IMR-90 (cell line): ENCODE measurements around the gene RAPGEFL1. TPM values are rescaled to one million over a fixed set of nuclear protein-coding genes. Genes with fewer than 3 reads are reported as not detected.
A peak's percentile ranks its signal among the peaks of the same experiment; 100 is the strongest.

ENCODE experiments used
- ATAC-seq: fragments of 200-7000 bp; cut with Tn5 transposase; 2 replicates; pipeline ENCODE4 v1.9.1; 2020; ENCODE audit warnings: low read depth, mild to moderate bottlenecking, moderate library complexity
- BruUV-seq: library from RNA; stranded (reverse); fragments of 400-500 nt; replicated peaks from 2 replicates; lab custom pipeline; 2021; lab: Mats Ljungman, UMichigan
- CTCF ChIA-PET: fragments of 300-600 bp; formaldehyde crosslinking; extraction: SDS; loops from one replicate; lab custom pipeline; 2021; ENCODE audit warnings: antibody characterized with exemption; lab: Yijun Ruan, JAX
- POLR2A ChIA-PET: fragments of 300-600 bp; sonication (Branson Sonifier 250); formaldehyde crosslinking; loops from one replicate; lab custom pipeline; 2022; ENCODE audit warnings: antibody characterized with exemption; ENCODE audit not compliant: unreplicated experiment; lab: Charles Lee
- DNase-seq: peaks from one replicate; pipeline ENCODE4 v3.0.0; 2013
- H2AFZ ChIP-seq: replicated peaks from 2 replicates; pipeline ENCODE3; 2013; ENCODE audit warnings: low read length, mild to moderate bottlenecking; ENCODE audit not compliant: poor library complexity
- H2AK5ac ChIP-seq: 2 replicates; pipeline ENCODE4 v1.6.1; 2013; ENCODE audit warnings: low read depth, low read length, inconsistent platforms
- H2AK9ac ChIP-seq: replicated peaks from 2 replicates; pipeline ENCODE3; 2013; ENCODE audit warnings: mild to moderate bottlenecking, low read depth, low read length, moderate library complexity; ENCODE audit not compliant: poor library complexity
- H2BK120ac ChIP-seq: 2 replicates; pipeline ENCODE4 v1.6.1; 2013; ENCODE audit warnings: low read depth, low read length, inconsistent platforms
- H2BK15ac ChIP-seq: 3 replicates; pipeline ENCODE4 v1.6.1; 2013; ENCODE audit warnings: low read depth, low read length, inconsistent platforms
- H2BK20ac ChIP-seq: 2 replicates; pipeline ENCODE4 v1.6.1; 2013; ENCODE audit warnings: low read depth, mild to moderate bottlenecking, inconsistent platforms, low read length, moderate library complexity
- H2BK5ac ChIP-seq: 2 replicates; pipeline ENCODE4 v1.6.1; 2013; ENCODE audit warnings: mild to moderate bottlenecking, low read depth, low read length, inconsistent platforms; ENCODE audit not compliant: poor library complexity, severe bottlenecking
- H3K14ac ChIP-seq: replicated peaks from 2 replicates; pipeline ENCODE4 v1.6.1; 2013; ENCODE audit warnings: low read depth, low read length, inconsistent platforms
- H3K18ac ChIP-seq: 2 replicates; pipeline ENCODE4 v1.6.1; 2013; ENCODE audit warnings: low read depth, low read length, control low read depth
- H3K23ac ChIP-seq: 2 replicates; pipeline ENCODE4 v1.6.1; 2013; ENCODE audit warnings: low read depth, low read length, inconsistent platforms
- H3K27ac ChIP-seq: 2 replicates; pipeline ENCODE4 v1.5.1; 2013; ENCODE audit warnings: mild to moderate bottlenecking, control low read depth, low read length; ENCODE audit not compliant: insufficient read depth
- H3K27me3 ChIP-seq: 2 replicates; pipeline ENCODE4 v1.6.1; 2013; ENCODE audit warnings: low read length; ENCODE audit not compliant: control insufficient read depth, insufficient read depth
- H3K36me3 ChIP-seq: 2 replicates; pipeline ENCODE4 v1.6.1; 2013; ENCODE audit warnings: low read length, mixed read lengths; ENCODE audit not compliant: control insufficient read depth, insufficient read depth
- H3K4ac ChIP-seq: 2 replicates; pipeline ENCODE4 v1.6.1; 2013; ENCODE audit warnings: low read depth, low read length, inconsistent platforms
- H3K4me1 ChIP-seq: 2 replicates; pipeline ENCODE4 v1.6.1; 2013; ENCODE audit warnings: low read length, mixed read lengths; ENCODE audit not compliant: control insufficient read depth, insufficient read depth
- H3K4me2 ChIP-seq: 2 replicates; pipeline ENCODE4 v1.6.1; 2013; ENCODE audit warnings: low read depth, mild to moderate bottlenecking, control low read depth, low read length, moderate library complexity
- H3K4me3 ChIP-seq: 2 replicates; pipeline ENCODE4 v1.5.1; 2013; ENCODE audit warnings: low read depth, mild to moderate bottlenecking, control low read depth, low read length, moderate library complexity; ENCODE audit not compliant: insufficient read depth
- H3K56ac ChIP-seq: 2 replicates; pipeline ENCODE4 v1.6.1; 2013; ENCODE audit warnings: low read length, inconsistent platforms; ENCODE audit not compliant: insufficient read depth; ENCODE audit errors: extremely low read depth
- H3K79me1 ChIP-seq, 2 experiments: 2 replicates each; pipeline ENCODE4 v1.6.1; 2013; ENCODE audit warnings: low read length in 2 of 2, inconsistent platforms in 1 of 2, low read depth in 1 of 2
- H3K9ac ChIP-seq: 2 replicates; pipeline ENCODE4 v1.6.1; 2013; ENCODE audit warnings: low read depth, low read length, control low read depth
- H3K9me1 ChIP-seq: 2 replicates; pipeline ENCODE4 v1.6.1; 2013; ENCODE audit warnings: low read length, inconsistent platforms; ENCODE audit not compliant: insufficient read depth
- H3K9me3 ChIP-seq: 2 replicates; pipeline ENCODE4 v1.6.1; 2013; ENCODE audit warnings: low read length; ENCODE audit not compliant: control insufficient read depth, insufficient read depth
- H4K20me1 ChIP-seq: 2 replicates; pipeline ENCODE4 v1.6.1; 2013; ENCODE audit warnings: low read length, inconsistent platforms; ENCODE audit not compliant: insufficient read depth
- H4K5ac ChIP-seq: 2 replicates; pipeline ENCODE4 v1.6.1; 2013; ENCODE audit warnings: mild to moderate bottlenecking, low read depth, low read length, control low read depth
- H4K8ac ChIP-seq, 2 experiments: 2 replicates each; pipeline ENCODE4 v1.6.1; 2013; ENCODE audit warnings: low read depth in 2 of 2, low read length in 2 of 2, control low read depth in 1 of 2, inconsistent platforms in 1 of 2
- H4K91ac ChIP-seq: 2 replicates; pipeline ENCODE4 v1.6.1; 2013; ENCODE audit warnings: low read depth, low read length, inconsistent platforms; ENCODE audit not compliant: insufficient read depth
- BHLHE40 ChIP-seq: fragments of 150-350 bp; IDR thresholded peaks from 2 replicates; pipeline ENCODE4 v1.6.1; 2016; ENCODE audit warnings: mild to moderate bottlenecking, low read depth, low read length
- CEBPB ChIP-seq: IDR thresholded peaks from 2 replicates; pipeline ENCODE4 v1.6.1; 2012; ENCODE audit warnings: low read depth, low read length, improper control_type of control experiment
- CHD1 ChIP-seq: IDR thresholded peaks from 2 replicates; pipeline ENCODE4 v1.6.1; 2012; ENCODE audit warnings: low read depth, low read length, improper control_type of control experiment
- FOS ChIP-seq: fragments of 150-350 bp; IDR thresholded peaks from 2 replicates; pipeline ENCODE4 v1.6.1; 2016; ENCODE audit warnings: low read depth, low read length
- MAFK ChIP-seq: IDR thresholded peaks from 2 replicates; pipeline ENCODE4 v1.6.1; 2012; ENCODE audit warnings: low read depth, low read length, improper control_type of control experiment
- MAZ ChIP-seq: IDR thresholded peaks from 2 replicates; pipeline ENCODE4 v1.6.1; 2012; ENCODE audit warnings: low read depth, mild to moderate bottlenecking, low read length, improper control_type of control experiment, moderate library complexity, borderline replicate concordance
- MXI1 ChIP-seq: IDR thresholded peaks from 2 replicates; pipeline ENCODE4 v1.6.1; 2012; ENCODE audit warnings: low read depth, mild to moderate bottlenecking, low read length, moderate library complexity, borderline replicate concordance
- NFE2L2 ChIP-seq: fragments of 150-350 bp; IDR thresholded peaks from 2 replicates; pipeline ENCODE4 v1.6.1; 2016; ENCODE audit warnings: low read depth, mild to moderate bottlenecking, low read length
- POLR2A ChIP-seq: IDR thresholded peaks from 2 replicates; pipeline ENCODE4 v1.6.1; 2012; ENCODE audit warnings: mild to moderate bottlenecking, low read depth, low read length
- RAD21 ChIP-seq: IDR thresholded peaks from 2 replicates; pipeline ENCODE4 v1.6.1; 2012; ENCODE audit warnings: low read length, improper control_type of control experiment
- RCOR1 ChIP-seq: IDR thresholded peaks from 2 replicates; pipeline ENCODE4 v1.6.1; 2012; ENCODE audit warnings: mild to moderate bottlenecking, low read length, improper control_type of control experiment; ENCODE audit not compliant: insufficient replicate concordance
- RFX5 ChIP-seq: IDR thresholded peaks from 2 replicates; pipeline ENCODE4 v1.8.0; 2012; ENCODE audit warnings: low read depth, mild to moderate bottlenecking, low read length, moderate library complexity
- SMC3 ChIP-seq: fragments of 150-350 bp; IDR thresholded peaks from 2 replicates; pipeline ENCODE4 v1.6.1; 2016; ENCODE audit warnings: low read depth, mild to moderate bottlenecking, antibody characterized with exemption, low read length, moderate library complexity
- WGBS, 2 experiments: methylation state at CpG; one replicate each; pipeline versions ENCODE4 v1.1.5 to v1.1.7; 2013; ENCODE audit warnings: missing lambda C conversion rate in 2 of 2; ENCODE audit not compliant: insufficient read length in 1 of 2; ENCODE audit errors: extremely low coverage in 2 of 2; 5-methylcytosine and 5-hydroxymethylcytosine counted together
- dilution Hi-C: fragments of 300-500 bp; cut with HindIII; formaldehyde crosslinking; loops from one replicate; pipeline ENCODE4 v1.14.3; 2018; ENCODE audit warnings: low sequenced_read_pairs; ENCODE audit not compliant: unreplicated experiment
- in situ Hi-C: fragments of 300-500 bp; cut with MboI; formaldehyde crosslinking; loops from 3 replicates; pipeline ENCODE4 v1.14.3; 2019; ENCODE audit warnings: low sequenced_read_pairs, inconsistent platforms, mixed read lengths
- intact Hi-C: fragments of 100-400 bp; cut with micrococcal nuclease; formaldehyde crosslinking; loops from 2 replicates; pipeline ENCODE4 v1.10.0; 2022
- polyA plus RNA-seq, 3 experiments: library from polyadenylated mRNA; depleted of rRNA; stranded (reverse); fragments of >200 nt; gene quantifications; 2 replicates each; pipeline ENCODE4 v1.2.3, GENCODE V29; 2012; ENCODE audit warnings: low replicate concordance in 1 of 3
- total RNA-seq: library from RNA; depleted of rRNA; stranded (reverse); fragments of >200 nt; gene quantifications from 2 replicates; pipeline ENCODE4 v1.2.3, GENCODE V29; 2012
- TF ChIP-seq, protein P1 (sequence below): fragments of 150-350 bp; IDR thresholded peaks from 2 replicates; pipeline ENCODE4 v1.6.1; 2016; ENCODE audit warnings: low read depth, mild to moderate bottlenecking, low read length, moderate library complexity, borderline replicate concordance
- TF ChIP-seq, protein P2 (sequence below): conservative IDR thresholded peaks from 2 replicates; pipeline ENCODE4 v1.5.1; 2012; ENCODE audit warnings: mild to moderate bottlenecking, low read depth, low read length, improper control_type of control experiment

RAPGEFL1 gene
- total and polyA plus RNA-seq, 2 of the 4 experiments (the other 2 are of a cell fraction): 0.54 to 5.6 TPM

DNA sequence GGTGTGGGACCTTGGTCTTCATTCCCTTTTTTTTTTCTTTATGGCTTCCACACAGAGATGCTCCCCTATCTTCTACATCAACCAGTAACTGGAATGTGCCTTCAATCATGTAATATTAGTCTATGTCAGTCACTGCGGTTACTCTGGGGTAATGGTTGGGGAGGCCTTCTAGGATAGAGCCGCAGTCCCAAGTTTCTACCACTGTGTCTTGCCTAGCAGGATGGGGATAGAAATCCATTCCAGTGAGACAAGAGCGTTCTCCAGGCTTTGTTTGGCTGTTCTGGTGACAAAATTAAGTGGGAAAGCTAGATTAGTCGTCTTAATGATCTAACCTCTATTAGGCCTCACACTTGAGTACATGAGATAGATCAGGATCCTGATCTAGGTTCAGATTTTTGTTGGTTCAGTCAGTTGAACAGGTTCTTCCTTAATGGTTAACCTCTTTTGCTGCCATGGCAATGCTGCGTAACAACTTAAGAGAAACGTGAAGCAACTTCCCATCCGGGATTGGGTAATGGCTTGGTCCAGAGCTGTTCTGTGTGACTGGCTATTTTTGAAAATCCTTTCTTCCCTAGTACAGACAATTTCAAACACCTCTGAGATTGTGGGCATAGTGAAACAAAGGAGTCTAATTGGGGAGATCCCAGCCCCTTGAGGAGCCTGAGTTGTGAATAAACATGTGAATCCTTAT, 46.8 kb upstream of the RAPGEFL1 start:
- peak overlapping the region; percentile 23; the same call in 1 of the 2 replicates for H3K23ac ChIP-seq
- peaks cover 8% of the 10 kb centered on the region; the same call in 1 of the 2 replicates for H3K9me1 ChIP-seq
- BruUV-seq: no TSS peak
- no peaks in the 10 kb centered on the region for H3K27me3 ChIP-seq
- H3K4me1 ChIP-seq: no peaks in the 10 kb centered on the region
- no peak overlapping the region for H3K18ac ChIP-seq
- in situ Hi-C loops (no loop called here), dilution Hi-C loops (no loop called here), intact Hi-C loops (no loop called here)
- H3K4me3 ChIP-seq: no peak overlapping the region
- H4K91ac ChIP-seq: no peak overlapping the region
- no peak overlapping the region for H2AK9ac ChIP-seq
- no peak overlapping the region for H2AFZ ChIP-seq
- no peak overlapping the region for H2AK5ac ChIP-seq
- DNase-seq: no peak
- WGBS, 2 experiments: 100% methylated on average over 1 of the region's 7 CpGs; no CpG with 5 or more reads in 1 of the 2 experiments
- peaks cover 33 to 71% of the 10 kb centered on the region in 2 experiments for H3K79me1 ChIP-seq
- H4K5ac ChIP-seq: peak overlapping the region; percentile 50; the same call in 1 of the 2 replicates
- no peak overlapping the region for H2BK5ac ChIP-seq
- H3K9ac ChIP-seq: no peak overlapping the region
- ATAC-seq: no peak
- H3K9me3 ChIP-seq: no peaks in the 10 kb centered on the region
- peaks cover 69% of the 10 kb centered on the region for H3K36me3 ChIP-seq
- no peak for TF ChIP-seq NFE2L2
- TF ChIP-seq MXI1: no peak
- no peak for TF ChIP-seq RCOR1
- no peak for TF ChIP-seq MAFK
- no peak for TF ChIP-seq RAD21
- TF ChIP-seq, protein P1, sequence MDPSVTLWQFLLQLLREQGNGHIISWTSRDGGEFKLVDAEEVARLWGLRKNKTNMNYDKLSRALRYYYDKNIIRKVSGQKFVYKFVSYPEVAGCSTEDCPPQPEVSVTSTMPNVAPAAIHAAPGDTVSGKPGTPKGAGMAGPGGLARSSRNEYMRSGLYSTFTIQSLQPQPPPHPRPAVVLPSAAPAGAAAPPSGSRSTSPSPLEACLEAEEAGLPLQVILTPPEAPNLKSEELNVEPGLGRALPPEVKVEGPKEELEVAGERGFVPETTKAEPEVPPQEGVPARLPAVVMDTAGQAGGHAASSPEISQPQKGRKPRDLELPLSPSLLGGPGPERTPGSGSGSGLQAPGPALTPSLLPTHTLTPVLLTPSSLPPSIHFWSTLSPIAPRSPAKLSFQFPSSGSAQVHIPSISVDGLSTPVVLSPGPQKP: no peak
- TF ChIP-seq SMC3: no peak
- no peak for TF ChIP-seq BHLHE40
- TF ChIP-seq, protein P2, sequence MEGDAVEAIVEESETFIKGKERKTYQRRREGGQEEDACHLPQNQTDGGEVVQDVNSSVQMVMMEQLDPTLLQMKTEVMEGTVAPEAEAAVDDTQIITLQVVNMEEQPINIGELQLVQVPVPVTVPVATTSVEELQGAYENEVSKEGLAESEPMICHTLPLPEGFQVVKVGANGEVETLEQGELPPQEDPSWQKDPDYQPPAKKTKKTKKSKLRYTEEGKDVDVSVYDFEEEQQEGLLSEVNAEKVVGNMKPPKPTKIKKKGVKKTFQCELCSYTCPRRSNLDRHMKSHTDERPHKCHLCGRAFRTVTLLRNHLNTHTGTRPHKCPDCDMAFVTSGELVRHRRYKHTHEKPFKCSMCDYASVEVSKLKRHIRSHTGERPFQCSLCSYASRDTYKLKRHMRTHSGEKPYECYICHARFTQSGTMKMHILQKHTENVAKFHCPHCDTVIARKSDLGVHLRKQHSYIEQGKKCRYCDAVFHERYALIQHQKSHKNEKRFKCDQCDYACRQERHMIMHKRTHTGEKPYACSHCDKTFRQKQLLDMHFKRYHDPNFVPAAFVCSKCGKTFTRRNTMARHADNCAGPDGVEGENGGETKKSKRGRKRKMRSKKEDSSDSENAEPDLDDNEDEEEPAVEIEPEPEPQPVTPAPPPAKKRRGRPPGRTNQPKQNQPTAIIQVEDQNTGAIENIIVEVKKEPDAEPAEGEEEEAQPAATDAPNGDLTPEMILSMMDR: no peak
- no peak for TF ChIP-seq POLR2A
- TF ChIP-seq FOS: no peak
- TF ChIP-seq RFX5: no peak
- no peak for TF ChIP-seq CEBPB
- TF ChIP-seq CHD1: no peak
- TF ChIP-seq MAZ: no peak
- no peak overlapping the region for H3K4ac ChIP-seq
- peaks cover 27% of the 10 kb centered on the region; the same call in 1 of the 2 replicates for H4K20me1 ChIP-seq
- POLR2A ChIA-PET: no interaction called here
- no peak overlapping the region for H2BK120ac ChIP-seq
- no peak overlapping the region for H3K56ac ChIP-seq
- peak overlapping the region in 1 of 2 experiments; percentile 54; a peak in 2 of 4 replicates for H4K8ac ChIP-seq
- H2BK15ac ChIP-seq: no peak overlapping the region
- CTCF ChIA-PET: no interaction called here
- no peak overlapping the region for H3K27ac ChIP-seq
- H3K14ac ChIP-seq: no peak overlapping the region
- no peak overlapping the region for H2BK20ac ChIP-seq
- no peak overlapping the region for H3K4me2 ChIP-seq
